ENCODE measurements around the gene FEM1B. TPM values are rescaled to one million over a fixed set of nuclear protein-coding genes. Genes with fewer than 3 reads are reported as not detected.

Gene FEM1B
- total RNA-seq, 1 experiment from 2014 or later: 22.1 TPM

DNA sequence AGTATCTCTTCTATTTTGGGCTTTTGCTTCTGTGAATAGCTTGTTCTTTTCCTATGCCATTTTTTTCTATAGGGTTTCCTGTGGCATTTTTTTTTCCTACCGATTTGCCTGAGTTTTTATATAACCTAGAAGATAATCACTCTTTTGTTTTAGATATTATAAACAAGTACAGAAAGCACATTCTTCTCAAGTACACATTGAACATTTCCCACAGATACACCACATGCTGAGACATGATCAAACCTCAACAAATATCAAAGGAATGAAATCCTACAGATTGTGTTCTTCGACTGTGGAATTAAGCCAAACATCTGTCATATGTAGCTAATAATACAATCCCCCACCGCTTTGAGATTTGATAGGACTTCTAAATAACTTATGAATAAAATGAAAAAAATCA is 9.1 kb upstream of the FEM1B start:
- no peak overlapping the region for H3K9ac ChIP-seq (ENCODE audit: low read length)
- DNase-seq: no peak

GRCh38 chr15:68271854-68272471 is 5.6 kb upstream of the FEM1B start:
- intact Hi-C loops (cut with micrococcal nuclease): no loop called here
- ATAC-seq (peak; percentile 81), DNase-seq (peak; percentile 96)
- CTCF ChIA-PET: no interaction called here
- TF ChIP-seq EZH2phosphoT487 (IDR thresholded peaks at IDR 0.05; ENCODE audit: borderline replicate concordance, low read length): no peak
- TF ChIP-seq, protein P1, sequence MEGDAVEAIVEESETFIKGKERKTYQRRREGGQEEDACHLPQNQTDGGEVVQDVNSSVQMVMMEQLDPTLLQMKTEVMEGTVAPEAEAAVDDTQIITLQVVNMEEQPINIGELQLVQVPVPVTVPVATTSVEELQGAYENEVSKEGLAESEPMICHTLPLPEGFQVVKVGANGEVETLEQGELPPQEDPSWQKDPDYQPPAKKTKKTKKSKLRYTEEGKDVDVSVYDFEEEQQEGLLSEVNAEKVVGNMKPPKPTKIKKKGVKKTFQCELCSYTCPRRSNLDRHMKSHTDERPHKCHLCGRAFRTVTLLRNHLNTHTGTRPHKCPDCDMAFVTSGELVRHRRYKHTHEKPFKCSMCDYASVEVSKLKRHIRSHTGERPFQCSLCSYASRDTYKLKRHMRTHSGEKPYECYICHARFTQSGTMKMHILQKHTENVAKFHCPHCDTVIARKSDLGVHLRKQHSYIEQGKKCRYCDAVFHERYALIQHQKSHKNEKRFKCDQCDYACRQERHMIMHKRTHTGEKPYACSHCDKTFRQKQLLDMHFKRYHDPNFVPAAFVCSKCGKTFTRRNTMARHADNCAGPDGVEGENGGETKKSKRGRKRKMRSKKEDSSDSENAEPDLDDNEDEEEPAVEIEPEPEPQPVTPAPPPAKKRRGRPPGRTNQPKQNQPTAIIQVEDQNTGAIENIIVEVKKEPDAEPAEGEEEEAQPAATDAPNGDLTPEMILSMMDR (conservative IDR thresholded peaks at IDR 0.05; ENCODE audit: low read depth, low read length): no peak
- no peak for TF ChIP-seq EZH2 (IDR thresholded peaks at IDR 0.05; ENCODE audit: low read length, unreplicated experiment)
- Histone ChIP-seq H3K4me2 (ENCODE audit: low read length) (peak overlapping the region; percentile 52), H3K4me3 (ENCODE audit: low read length) (peak overlapping the region; percentile 37; the same call in 1 of the 2 replicates), H3K4me1 (ENCODE audit: insufficient read depth, low read length) (peaks cover 54% of the 10 kb centered on the region), H3K27me3 (ENCODE audit: low read length) (no peaks in the 10 kb centered on the region), H2AFZ (ENCODE audit: low read length) (peak overlapping the region; percentile 72), H3K27ac (ENCODE audit: low read length) (peak overlapping the region; percentile 92), H3K9me3 (ENCODE audit: low read length) (no peaks in the 10 kb centered on the region), H3K79me2 (ENCODE audit: low read length) (no peaks in the 10 kb centered on the region), H3K9ac (ENCODE audit: low read length) (peak overlapping the region; percentile 62), H3K9me2 (replicated peaks; ENCODE audit: low read length) (no peaks in the 10 kb centered on the region), H3K36me3 (ENCODE audit: low read depth, low read length) (no peaks in the 10 kb centered on the region), H3F3A (ENCODE audit: low read length, unreplicated experiment) (peaks cover 6% of the 10 kb centered on the region), H4K20me1 (ENCODE audit: low read length) (no peaks in the 10 kb centered on the region)
- BruUV-seq (replicated peaks): no TSS peak
- POLR2A ChIA-PET (ENCODE audit: unreplicated experiment): no interaction called here

More for the DNA sequence above, 9.1 kb upstream of the FEM1B start:
- no peaks in the 10 kb centered on the region for H4K20me1 ChIP-seq (ENCODE audit: low read length)
- H3F3A ChIP-seq (ENCODE audit: low read length, unreplicated experiment): peaks cover 6% of the 10 kb centered on the region
- intact Hi-C loops (cut with micrococcal nuclease): no loop called here
- H3K4me2 ChIP-seq (ENCODE audit: low read length): no peak overlapping the region
- ATAC-seq: no peak
- BruUV-seq (replicated peaks): no TSS peak
- no peak for TF ChIP-seq EZH2 (IDR thresholded peaks at IDR 0.05; ENCODE audit: low read length, unreplicated experiment)
- TF ChIP-seq, protein P1 (conservative IDR thresholded peaks at IDR 0.05; ENCODE audit: low read depth, low read length): no peak
- no peak for TF ChIP-seq EZH2phosphoT487 (IDR thresholded peaks at IDR 0.05; ENCODE audit: borderline replicate concordance, low read length)
- no peaks in the 10 kb centered on the region for H3K79me2 ChIP-seq (ENCODE audit: low read length)
- no peaks in the 10 kb centered on the region for H3K9me2 ChIP-seq (replicated peaks; ENCODE audit: low read length)
- H3K9me3 ChIP-seq (ENCODE audit: low read length): no peaks in the 10 kb centered on the region
- ChIA-PET CTCF (no interaction called here), POLR2A (ENCODE audit: unreplicated experiment) (no interaction called here)
- H3K4me3 ChIP-seq (ENCODE audit: low read length): no peak overlapping the region
- H3K36me3 ChIP-seq (ENCODE audit: low read depth, low read length): no peaks in the 10 kb centered on the region
- H3K27ac ChIP-seq (ENCODE audit: low read length): no peak overlapping the region
- H3K4me1 ChIP-seq (ENCODE audit: insufficient read depth, low read length): peaks cover 30% of the 10 kb centered on the region
- no peak overlapping the region for H2AFZ ChIP-seq (ENCODE audit: low read length)
- no peaks in the 10 kb centered on the region for H3K27me3 ChIP-seq (ENCODE audit: low read length)

GRCh38 chr15:68272721-68273271 is 4.7 kb upstream of the FEM1B start:
- Histone ChIP-seq H3F3A (ENCODE audit: low read length, unreplicated experiment) (peaks cover 6% of the 10 kb centered on the region), H3K36me3 (ENCODE audit: low read depth, low read length) (no peaks in the 10 kb centered on the region), H3K4me1 (ENCODE audit: insufficient read depth, low read length) (peaks cover 59% of the 10 kb centered on the region), H2AFZ (ENCODE audit: low read length) (no peak overlapping the region), H3K27ac (ENCODE audit: low read length) (peak overlapping the region; percentile 92), H3K4me3 (ENCODE audit: low read length) (peak overlapping the region; percentile 6; the same call in 1 of the 2 replicates), H3K9me3 (ENCODE audit: low read length) (no peaks in the 10 kb centered on the region), H3K9ac (ENCODE audit: low read length) (peak overlapping the region; percentile 62), H4K20me1 (ENCODE audit: low read length) (no peaks in the 10 kb centered on the region), H3K79me2 (ENCODE audit: low read length) (no peaks in the 10 kb centered on the region), H3K4me2 (ENCODE audit: low read length) (peak overlapping the region; percentile 52), H3K27me3 (ENCODE audit: low read length) (no peaks in the 10 kb centered on the region), H3K9me2 (replicated peaks; ENCODE audit: low read length) (no peaks in the 10 kb centered on the region)
- BruUV-seq (replicated peaks): no TSS peak
- intact Hi-C loops (cut with micrococcal nuclease): no loop called here
- ATAC-seq (0 out of 2 replicates have a peak, but pooled peaks have one; percentile 4), DNase-seq (peak; percentile 69)
- POLR2A ChIA-PET (ENCODE audit: unreplicated experiment): no interaction called here
- TF ChIP-seq EZH2phosphoT487 (IDR thresholded peaks at IDR 0.05; ENCODE audit: borderline replicate concordance, low read length): no peak
- no peak for TF ChIP-seq EZH2 (IDR thresholded peaks at IDR 0.05; ENCODE audit: low read length, unreplicated experiment)
- CTCF ChIA-PET: interaction anchor here (1.3 kb wide), 1 partner anchor 20 kb away, joined by 4 read pairs; no protein-coding TSS in a partner anchor

All from PC-3 (cell line).